GM13976 (cell line): ENCODE results near the gene MAEA.

ENCODE experiments used
- DNase-seq: peaks from one replicate; pipeline ENCODE4 v3.0.0; 2012; ENCODE audit warnings: low spot score
- CTCF ChIP-seq: IDR thresholded peaks from 2 replicates; pipeline ENCODE4 v1.5.1; 2012; ENCODE audit warnings: borderline replicate concordance, mild to moderate bottlenecking; ENCODE audit not compliant: insufficient read depth; ENCODE audit errors: extremely low read depth, missing control alignments, control extremely low read depth
- in situ Hi-C: fragments of 300-500 bp; cut with MboI; formaldehyde crosslinking; loops from one replicate; pipeline ENCODE4 v1.12.0; 2022; ENCODE audit warnings: low sequenced_read_pairs, mixed read lengths, inconsistent platforms; ENCODE audit not compliant: unreplicated experiment

MAEA gene

DNA sequence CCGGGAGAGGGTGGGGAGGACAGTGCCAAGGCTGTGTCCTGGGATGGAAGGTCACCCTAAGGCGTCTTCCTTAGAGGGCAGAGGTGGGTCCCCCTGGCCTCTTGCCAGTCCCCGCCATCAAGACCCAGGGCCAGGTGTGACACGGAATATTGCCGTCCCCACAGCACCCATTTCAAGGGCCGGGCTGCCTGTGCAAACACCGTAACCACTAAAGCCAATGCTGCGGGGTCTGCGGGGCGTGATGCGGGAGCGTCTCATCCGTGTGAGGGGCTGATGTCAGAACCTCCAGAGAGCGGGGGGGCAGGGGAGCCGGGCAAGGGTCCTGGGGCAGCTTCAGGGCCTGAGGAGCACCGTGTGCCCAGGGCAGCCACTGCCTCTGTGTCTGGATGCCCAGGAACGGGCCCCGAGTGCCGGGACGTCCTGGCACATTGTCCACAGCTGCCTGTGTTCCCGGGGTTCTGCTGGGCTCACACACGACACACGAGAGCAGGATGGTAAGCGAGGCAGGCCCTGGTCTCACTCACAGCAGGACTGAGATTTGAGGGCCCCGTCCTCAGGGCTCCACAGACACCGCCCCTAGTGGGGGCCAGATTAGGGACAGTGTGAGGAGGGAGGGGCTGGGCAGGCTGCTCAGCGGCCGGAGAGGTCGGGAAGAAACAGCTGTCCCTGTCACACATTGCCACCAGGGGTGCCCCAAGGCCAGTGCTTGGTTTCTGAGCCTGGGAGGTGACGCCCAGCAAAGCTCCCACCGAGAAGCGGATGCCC is 87.3 kb downstream of the MAEA start:
- DNase-seq: no peak
- in situ Hi-C loops: no loop called here
- TF ChIP-seq CTCF: no peak

DNA sequence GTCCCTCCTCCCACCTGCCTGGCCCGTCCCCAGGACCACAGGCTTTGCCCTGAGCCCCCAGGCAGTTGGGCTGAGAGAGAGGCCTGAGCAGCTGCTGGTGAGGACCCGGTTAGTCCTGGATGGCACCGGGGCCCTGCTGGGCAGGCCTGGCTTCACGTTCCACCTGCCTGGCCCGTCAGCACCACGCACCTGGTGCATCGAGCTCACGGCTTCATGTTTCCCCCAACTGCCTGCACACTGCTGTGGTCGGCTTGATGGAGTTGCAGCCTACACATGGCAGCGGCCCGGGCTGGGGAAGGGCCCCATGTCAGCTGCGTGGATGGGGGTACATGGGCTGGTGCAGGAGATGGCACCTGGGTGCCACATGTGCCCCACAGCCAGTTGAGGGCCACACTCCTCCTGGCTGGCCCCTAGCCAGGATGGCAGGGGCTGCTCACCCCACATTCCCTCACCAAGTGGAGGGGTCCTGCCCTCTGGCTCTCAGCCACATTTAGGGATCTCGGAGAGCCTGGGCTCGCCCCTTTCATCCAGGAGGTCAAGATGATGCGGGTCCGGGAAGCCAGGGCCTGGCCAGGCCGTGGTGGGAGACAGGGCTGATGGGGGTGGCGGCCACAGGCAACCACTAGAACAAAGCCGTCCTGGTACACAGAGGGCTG is 88.0 kb downstream of the MAEA start:
- in situ Hi-C loops: no loop called here
- no peak for DNase-seq
- no peak for TF ChIP-seq CTCF

DNA sequence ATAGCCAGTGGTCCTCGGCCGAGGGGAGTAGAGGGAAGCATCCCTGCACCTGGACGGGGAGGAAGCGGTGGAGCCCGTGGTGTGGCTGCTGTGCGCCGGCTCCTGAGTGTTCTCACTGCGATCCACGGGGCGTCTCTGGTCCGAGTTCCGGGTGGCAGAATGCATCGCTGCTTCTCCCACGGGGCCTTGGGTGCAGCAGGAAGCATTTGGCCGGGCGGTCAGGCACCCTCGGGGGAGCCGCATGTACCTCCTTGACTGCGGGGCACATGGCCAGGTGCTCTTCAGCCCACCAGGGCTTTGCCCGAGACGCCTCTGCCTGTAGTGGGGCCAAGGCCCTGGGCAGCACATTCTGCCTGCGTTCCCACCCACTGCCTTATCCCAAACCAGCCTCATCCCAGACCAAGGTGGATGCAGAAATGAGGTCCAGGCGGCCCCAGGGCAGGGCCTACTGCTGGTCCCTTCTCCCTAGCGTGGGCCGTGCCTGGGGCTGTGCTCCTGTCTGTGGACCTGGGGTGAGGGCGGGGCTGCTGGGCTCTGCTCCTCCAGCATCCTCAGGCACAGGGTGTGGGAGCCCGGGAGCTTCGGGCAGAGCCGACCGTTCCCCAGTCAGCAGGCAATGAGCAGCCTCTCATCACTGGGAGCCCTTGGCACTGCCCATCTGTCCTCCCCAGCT is 89.0 kb downstream of the MAEA start:
- DNase-seq: no peak
- no peak for TF ChIP-seq CTCF
- in situ Hi-C loops: no loop called here

DNA sequence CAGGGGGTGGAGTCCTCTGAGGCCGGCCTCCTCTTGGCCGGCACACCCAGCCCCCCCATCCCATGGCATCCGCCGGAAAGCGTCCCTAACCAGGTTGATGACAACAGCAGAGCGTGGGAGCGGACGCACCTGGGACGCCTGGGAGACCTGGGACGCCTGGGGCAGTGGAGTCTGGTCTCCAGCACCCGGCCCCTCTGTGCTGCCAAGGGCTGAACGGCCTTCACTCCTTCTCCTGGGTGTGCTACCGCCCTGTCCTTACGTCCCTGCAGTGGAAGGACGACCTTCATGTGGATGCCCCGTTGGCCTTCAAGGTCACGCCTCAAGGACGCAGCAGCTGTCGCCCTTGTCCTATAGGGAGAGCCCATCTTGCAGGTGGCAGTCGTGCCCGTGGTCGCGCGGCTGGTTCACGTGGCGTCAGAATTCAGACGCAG is 89.7 kb downstream of the MAEA start:
- in situ Hi-C loops: no loop called here
- no peak for DNase-seq
- no peak for TF ChIP-seq CTCF

- no peak for TF ChIP-seq CTCF
- in situ Hi-C loops: no loop called here
- no peak for DNase-seq
These were observed 90.2 kb downstream of the MAEA start for GRCh38 chr4:1379801-1380331.

DNA sequence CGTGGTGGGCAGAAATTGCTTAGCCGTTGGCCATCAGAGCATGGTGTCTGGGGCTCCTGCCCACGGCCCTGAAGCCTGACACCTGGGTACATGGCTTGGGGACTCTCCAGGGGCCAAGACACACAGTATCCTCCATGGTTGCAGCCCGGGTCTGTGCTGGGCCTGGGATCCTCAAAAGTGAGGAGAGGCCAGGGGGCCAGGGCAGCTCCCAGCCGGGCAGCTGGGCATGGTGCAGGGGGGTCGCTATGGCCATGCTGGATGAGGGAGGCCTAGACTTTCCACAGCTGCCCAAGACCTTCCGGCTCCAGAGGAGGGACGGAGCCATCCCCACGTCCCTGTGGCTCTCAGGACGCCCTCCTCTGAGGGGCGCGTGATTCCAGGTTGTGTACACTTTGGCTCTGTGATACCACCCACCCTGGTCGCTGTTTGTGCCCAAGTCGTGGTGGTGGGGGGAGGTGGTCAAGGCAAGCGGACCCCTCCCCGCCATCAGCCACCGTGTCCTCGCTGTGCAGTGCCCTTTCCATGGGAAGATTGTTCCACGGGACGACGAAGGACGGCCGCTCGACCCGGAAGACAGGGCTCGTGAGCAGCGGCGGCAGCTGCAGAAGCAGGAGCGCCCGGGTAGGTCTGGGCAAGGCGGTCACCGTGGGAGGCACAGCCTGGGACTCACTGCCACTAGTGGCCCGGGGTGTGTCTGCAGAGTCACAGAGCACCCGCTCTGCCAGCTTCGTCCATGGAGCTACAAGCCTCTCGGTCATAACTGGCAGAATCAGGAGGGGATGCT is 90.9 kb downstream of the MAEA start:
- in situ Hi-C loops: no loop called here
- no peak for DNase-seq
- no peak for TF ChIP-seq CTCF
